Embryonic facial prominence (tissue), 1 donor: Measurements from ENCODE around the gene PSMB4.

Experiments
- DNase-seq: peaks from one replicate; pipeline ENCODE4 v3.0.0-alpha.2; 2016; ENCODE audit errors: extremely low spot score

PSMB4 gene

DNA sequence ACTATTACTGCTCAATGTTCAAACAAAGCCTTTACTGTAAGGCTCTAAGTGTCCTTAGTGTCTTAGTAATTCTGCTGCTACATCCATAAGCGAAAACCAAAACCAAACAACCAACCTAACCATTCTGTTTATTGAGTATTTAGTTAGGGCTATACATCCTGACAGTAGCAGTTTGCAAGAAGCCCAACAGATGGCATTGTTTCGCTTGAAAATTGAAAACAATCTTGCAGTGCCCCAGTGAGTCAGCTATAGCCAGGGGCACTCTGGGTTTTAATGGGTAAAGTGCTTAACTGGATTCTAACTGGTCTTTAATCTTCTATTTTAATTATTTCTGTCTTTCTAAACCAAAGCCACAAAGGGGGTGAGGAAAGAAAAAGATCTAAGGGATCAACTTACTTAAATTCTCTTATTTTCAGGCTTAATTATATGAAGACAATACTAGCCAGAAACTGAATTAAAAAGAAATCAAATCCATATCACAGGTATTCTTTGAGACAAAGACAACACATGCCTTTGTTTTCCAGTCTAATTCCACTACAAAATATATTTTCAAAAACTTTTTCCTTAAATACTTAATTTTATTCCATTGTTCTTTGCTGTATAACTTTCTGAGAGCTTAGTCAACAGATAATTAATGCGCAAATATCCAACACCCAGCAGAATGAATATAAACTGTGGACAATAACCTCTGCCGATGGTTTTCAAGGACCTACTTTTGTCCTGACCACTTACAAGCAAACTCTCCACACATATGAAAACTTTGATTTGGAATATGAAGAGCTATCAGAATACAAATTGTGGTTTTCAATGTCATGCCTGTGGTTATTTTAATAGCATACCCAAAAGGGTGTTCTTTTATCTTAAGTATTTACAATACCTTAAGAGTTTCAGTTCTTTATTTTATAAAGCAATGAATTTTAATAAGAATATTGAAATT lies 44.7 kb downstream of the PSMB4 start:
- no peak for DNase-seq

DNA sequence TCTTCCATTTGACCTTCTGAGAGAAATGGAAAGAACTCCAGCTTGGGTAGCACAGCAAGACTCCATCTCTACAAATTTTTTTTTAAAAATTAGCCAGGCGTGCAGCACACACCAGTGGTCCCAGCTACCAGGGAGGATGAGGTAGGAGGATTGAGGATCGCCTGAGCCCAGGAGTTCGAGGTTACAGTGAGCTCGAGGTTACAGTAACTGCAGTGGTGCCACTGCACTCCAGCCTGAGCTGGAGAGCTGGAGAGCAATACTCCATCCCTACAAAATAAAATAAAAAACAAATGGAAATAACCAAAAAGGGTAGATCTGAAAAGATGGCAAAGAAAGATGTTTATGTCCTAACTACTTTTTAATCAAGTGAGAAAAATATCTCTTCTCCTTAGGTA lies 45.4 kb downstream of the PSMB4 start:
- DNase-seq = no peak

DNA sequence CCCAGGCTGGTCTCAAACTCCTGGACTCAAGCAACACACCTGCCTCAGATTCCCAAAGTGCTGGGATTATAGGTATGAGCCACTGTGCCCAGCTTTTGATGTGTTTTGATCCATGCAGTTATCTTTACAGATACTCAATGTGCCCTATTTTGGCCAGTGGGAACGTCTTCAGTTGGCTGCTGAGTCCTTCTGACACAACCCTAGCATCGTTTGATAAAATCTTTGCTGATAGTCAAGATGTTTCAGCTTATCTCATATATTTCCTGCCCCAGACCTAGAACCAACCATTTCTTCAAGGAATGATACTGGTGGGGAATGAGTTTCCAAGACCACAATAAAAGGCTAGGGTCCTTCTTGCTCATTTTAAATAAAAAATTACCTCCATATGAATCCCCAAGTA lies 48.3 kb downstream of the PSMB4 start:
- DNase-seq = no peak
